HEK293 (cell line): ENCODE results near the gene NAP1L4.

ENCODE experiments used
- CTCF ChIA-PET: fragments of 350-600 bp; formaldehyde crosslinking; extraction: SDS; loops from one replicate; lab custom pipeline; 2021; ENCODE audit warnings: antibody characterized with exemption; lab: Yijun Ruan, JAX
- POLR2A ChIA-PET: fragments of 300-600 bp; formaldehyde crosslinking; extraction: SDS; loops from one replicate; lab custom pipeline; 2020; ENCODE audit warnings: antibody characterized with exemption, inconsistent platforms; lab: Yijun Ruan, JAX
- H3K27ac ChIP-seq: fragments of 200-500 bp; sonication (Bioruptor generic); 2 replicates; pipeline ENCODE4 v1.5.1; 2014; ENCODE audit warnings: low read depth, low read length, control low read depth, inconsistent platforms; ENCODE audit errors: extremely low read depth
- H3K36me3 ChIP-seq, 2 experiments: fragments of 200-500 bp in 1 of 2; sonication (Bioruptor generic) in 1 of 2; 1 replicate in 1 of 2; 2 replicates in 1 of 2; pipeline ENCODE4 v1.5.1; 2014 to 2017; ENCODE audit warnings: inconsistent platforms in 2 of 2, low read length in 2 of 2; ENCODE audit not compliant: control insufficient read depth in 2 of 2, insufficient read depth in 1 of 2
- H3K4me1 ChIP-seq: fragments of 200-500 bp; sonication (Bioruptor generic); 2 replicates; pipeline ENCODE4 v1.5.1; 2014; ENCODE audit warnings: mild to moderate bottlenecking, low read length, inconsistent platforms; ENCODE audit not compliant: control insufficient read depth, insufficient read depth
- H3K4me3 ChIP-seq: 2 replicates; pipeline ENCODE4 v1.5.1; 2011; ENCODE audit warnings: low read depth, mild to moderate bottlenecking, control low read depth, low read length, moderate library complexity
- H3K9me3 ChIP-seq: fragments of 200-500 bp; sonication (Bioruptor generic); 2 replicates; pipeline ENCODE4 v1.5.1; 2014; ENCODE audit warnings: low read depth, low read length, inconsistent platforms; ENCODE audit not compliant: control insufficient read depth, insufficient read depth
- GLI2 ChIP-seq: fragments of 450-650 bp; formaldehyde crosslinking; IDR thresholded peaks from 2 replicates; pipeline ENCODE4; 2017; ENCODE audit warnings: missing biosample characterization, missing genetic modification characterization, low read depth, borderline replicate concordance
- HIC1 ChIP-seq: fragments of 450-650 bp; formaldehyde crosslinking; IDR thresholded peaks from 2 replicates; pipeline ENCODE4 v1.5.1; 2016; ENCODE audit warnings: missing biosample characterization, missing genetic modification characterization
- HOXC10 ChIP-seq: sonication (generic); formaldehyde crosslinking; IDR thresholded peaks from 2 replicates; pipeline ENCODE4 v1.8.1; 2023; ENCODE audit warnings: mild to moderate bottlenecking, missing genetic modification reagents
- KLF7 ChIP-seq: fragments of 450-650 bp; formaldehyde crosslinking; IDR thresholded peaks from 2 replicates; pipeline ENCODE4 v1.5.1; 2016; ENCODE audit warnings: missing biosample characterization, missing genetic modification characterization, borderline replicate concordance
- SALL2 ChIP-seq: fragments of 450-650 bp; formaldehyde crosslinking; IDR thresholded peaks from 2 replicates; pipeline ENCODE4 v1.5.0; 2017; ENCODE audit warnings: missing biosample characterization, mild to moderate bottlenecking, missing genetic modification characterization, borderline replicate concordance
- SP3 ChIP-seq: fragments of 450-650 bp; formaldehyde crosslinking; IDR thresholded peaks from 2 replicates; pipeline ENCODE4 v1.5.1; 2016; ENCODE audit warnings: missing biosample characterization, missing genetic modification characterization
- TCF7L2 ChIP-seq: IDR thresholded peaks from 2 replicates; pipeline ENCODE4 v1.6.1; 2011; ENCODE audit warnings: low read depth, mild to moderate bottlenecking, inconsistent platforms, low read length, moderate library complexity, borderline replicate concordance
- TRIM28 ChIP-seq: IDR thresholded peaks from 2 replicates; pipeline ENCODE4 v1.6.1; 2011; ENCODE audit warnings: low read length, control low read depth, borderline replicate concordance
- ZBTB6 ChIP-seq: fragments of 450-650 bp; formaldehyde crosslinking; IDR thresholded peaks from 2 replicates; pipeline ENCODE4 v1.5.1; 2017; ENCODE audit warnings: missing biosample characterization, missing genetic modification characterization
- ZFP37 ChIP-seq: fragments of 450-650 bp; formaldehyde crosslinking; IDR thresholded peaks from 2 replicates; pipeline ENCODE4 v1.5.1; 2016; ENCODE audit warnings: missing biosample characterization, missing genetic modification characterization
- ZNF175 ChIP-seq: fragments of 450-650 bp; formaldehyde crosslinking; IDR thresholded peaks from 2 replicates; pipeline ENCODE4 v1.5.1; 2016; ENCODE audit warnings: missing biosample characterization, missing genetic modification characterization
- ZNF19 ChIP-seq: fragments of 450-650 bp; formaldehyde crosslinking; IDR thresholded peaks from 2 replicates; pipeline ENCODE4; 2016; ENCODE audit warnings: missing biosample characterization, missing genetic modification characterization, low read depth
- ZNF202 ChIP-seq: fragments of 450-650 bp; formaldehyde crosslinking; IDR thresholded peaks from 2 replicates; pipeline ENCODE4 v1.5.1; 2016; ENCODE audit warnings: missing biosample characterization, missing genetic modification characterization, borderline replicate concordance
- ZNF341 ChIP-seq: fragments of 450-650 bp; formaldehyde crosslinking; IDR thresholded peaks from 2 replicates; pipeline ENCODE4; 2016; ENCODE audit warnings: low read depth, missing biosample characterization, missing genetic modification characterization
- ZNF37A ChIP-seq: fragments of 450-650 bp; IDR thresholded peaks from 2 replicates; pipeline ENCODE4 v1.5.1; 2018; ENCODE audit warnings: missing biosample characterization, missing genetic modification characterization
- ZNF398 ChIP-seq: fragments of 450-650 bp; formaldehyde crosslinking; IDR thresholded peaks from 2 replicates; pipeline ENCODE4 v1.5.1; 2017; ENCODE audit warnings: missing biosample characterization, missing genetic modification characterization
- ZNF426 ChIP-seq: fragments of 450-650 bp; formaldehyde crosslinking; IDR thresholded peaks from 2 replicates; pipeline ENCODE4 v1.5.1; 2017; ENCODE audit warnings: missing biosample characterization, missing genetic modification characterization, mild to moderate bottlenecking, inconsistent platforms, moderate library complexity
- ZNF544 ChIP-seq: fragments of 450-650 bp; formaldehyde crosslinking; IDR thresholded peaks from 2 replicates; pipeline ENCODE4 v1.5.0; 2017; ENCODE audit warnings: missing biosample characterization, missing genetic modification characterization
- ZNF555 ChIP-seq: fragments of 450-650 bp; formaldehyde crosslinking; conservative IDR thresholded peaks from 2 replicates; pipeline ENCODE4 v1.5.1; 2017; ENCODE audit warnings: missing biosample characterization, mild to moderate bottlenecking, missing genetic modification characterization, inconsistent platforms
- ZNF561 ChIP-seq: fragments of 450-650 bp; IDR thresholded peaks from 2 replicates; pipeline ENCODE4 v1.5.1; 2018; ENCODE audit warnings: missing biosample characterization, missing genetic modification characterization, borderline replicate concordance
- ZNF596 ChIP-seq: fragments of 450-650 bp; IDR thresholded peaks from 2 replicates; pipeline ENCODE4 v1.5.0; 2018; ENCODE audit warnings: missing biosample characterization, mild to moderate bottlenecking, missing genetic modification characterization, moderate library complexity
- ZNF600 ChIP-seq: fragments of 450-650 bp; formaldehyde crosslinking; IDR thresholded peaks from 2 replicates; pipeline ENCODE4 v1.5.1; 2016; ENCODE audit warnings: missing biosample characterization, missing genetic modification characterization
- ZNF610 ChIP-seq: fragments of 450-650 bp; formaldehyde crosslinking; IDR thresholded peaks from 2 replicates; pipeline ENCODE4 v1.5.1; 2016; ENCODE audit warnings: missing biosample characterization, missing genetic modification characterization, borderline replicate concordance
- ZNF621 ChIP-seq: fragments of 450-650 bp; formaldehyde crosslinking; IDR thresholded peaks from 2 replicates; pipeline ENCODE4 v1.5.1; 2017; ENCODE audit warnings: missing biosample characterization, missing genetic modification characterization
- ZNF639 ChIP-seq: fragments of 450-650 bp; formaldehyde crosslinking; IDR thresholded peaks from 2 replicates; pipeline ENCODE4 v1.5.1; 2016; ENCODE audit warnings: missing biosample characterization, missing genetic modification characterization
- ZNF747 ChIP-seq: fragments of 450-650 bp; formaldehyde crosslinking; IDR thresholded peaks from 2 replicates; pipeline ENCODE4 v1.5.1; 2016; ENCODE audit warnings: missing biosample characterization, missing genetic modification characterization
- ZNF768 ChIP-seq: fragments of 450-650 bp; formaldehyde crosslinking; IDR thresholded peaks from 2 replicates; pipeline ENCODE4 v1.5.1; 2018; ENCODE audit warnings: missing biosample characterization, mild to moderate bottlenecking, missing genetic modification characterization
- ZNF776 ChIP-seq: fragments of 450-650 bp; formaldehyde crosslinking; IDR thresholded peaks from 2 replicates; pipeline ENCODE4 v1.5.0; 2017; ENCODE audit warnings: missing biosample characterization, missing genetic modification characterization, borderline replicate concordance
- ZNF791 ChIP-seq: fragments of 450-650 bp; formaldehyde crosslinking; IDR thresholded peaks from 2 replicates; pipeline ENCODE4 v1.5.1; 2016; ENCODE audit warnings: missing biosample characterization, missing genetic modification characterization
- ZSCAN30 ChIP-seq: fragments of 450-650 bp; IDR thresholded peaks from 2 replicates; pipeline ENCODE4 v1.5.1; 2018; ENCODE audit warnings: missing biosample characterization, mild to moderate bottlenecking, missing genetic modification characterization, moderate library complexity
- ZXDB ChIP-seq: fragments of 450-650 bp; formaldehyde crosslinking; IDR thresholded peaks from 2 replicates; pipeline ENCODE4 v1.5.1; 2016; ENCODE audit warnings: missing biosample characterization, missing genetic modification characterization

The NAP1L4 gene

GRCh38 chr11:2919188-2919587, 72.9 kb downstream of the NAP1L4 start:
- CTCF ChIA-PET = interaction anchor here (1.5 kb wide), 1 partner anchor 28 kb away, joined by 6 read pairs; no protein-coding TSS in a partner anchor
- H3K27ac ChIP-seq = no peak overlapping the region
- H3K4me3 ChIP-seq = no peak overlapping the region
- H3K9me3 ChIP-seq = no peaks in the 10 kb centered on the region
- TF ChIP-seq ZSCAN30 (tag by site-specific recombination) = no peak
- TF ChIP-seq ZFP37 (tag by site-specific recombination) = no peak
- TF ChIP-seq TCF7L2 = no peak
- no peak for TF ChIP-seq ZNF600 (tag by site-specific recombination)
- no peak for TF ChIP-seq ZNF37A (tag by site-specific recombination)
- TF ChIP-seq ZNF561 = no peak
- TF ChIP-seq HIC1 (tag by site-specific recombination) = no peak
- no peak for TF ChIP-seq ZBTB6
- TF ChIP-seq HOXC10 (CRISPR knock-in tag) = no peak
- no peak for TF ChIP-seq ZNF398 (tag by site-specific recombination)
- no peak for TF ChIP-seq GLI2 (tag by site-specific recombination)
- no peak for TF ChIP-seq ZNF639 (tag by site-specific recombination)
- TF ChIP-seq ZNF175 (tag by site-specific recombination) = no peak
- no peak for TF ChIP-seq ZNF19 (tag by site-specific recombination)
- no peak for TF ChIP-seq ZNF747 (tag by site-specific recombination)
- TF ChIP-seq KLF7 (tag by site-specific recombination) = no peak
- TF ChIP-seq TRIM28 = no peak
- no peak for TF ChIP-seq ZNF202
- POLR2A ChIA-PET = interaction anchor here (0.7 to 2.9 kb wide), 3 partner anchors 10 to 474 kb away, joined by 5 to 11 read pairs (median 9); partner anchors contain the start of gene PHLDA2
- no peaks in the 10 kb centered on the region for H3K36me3 ChIP-seq
- H3K4me1 ChIP-seq = no peaks in the 10 kb centered on the region

GRCh38 chr11:2917842-2918490, 74.2 kb downstream of the NAP1L4 start:
- Histone ChIP-seq H3K36me3 (no peaks in the 10 kb centered on the region), H3K9me3 (no peaks in the 10 kb centered on the region), H3K4me3 (no peak overlapping the region), H3K4me1 (no peaks in the 10 kb centered on the region), H3K27ac (no peak overlapping the region)
- ChIA-PET CTCF (interaction anchor here (0.6 to 1.5 kb wide), 3 partner anchors 12 to 27 kb away, joined by 3 to 6 read pairs (median 4); no protein-coding TSS in a partner anchor), POLR2A (interaction anchor here (2.9 kb wide), 1 partner anchor 11 kb away, joined by 11 read pairs; the partner anchor contains the start of gene PHLDA2)
- TF ChIP-seq ZXDB (no peak), ZNF426 (tag by site-specific recombination) (no peak), ZNF596 (tag by site-specific recombination) (no peak), SP3 (tag by site-specific recombination) (no peak), ZNF791 (no peak), ZNF544 (no peak), ZNF768 (tag by site-specific recombination) (no peak), ZNF621 (no peak), HOXC10 (CRISPR knock-in tag) (no peak), ZNF555 (no peak), SALL2 (tag by site-specific recombination) (no peak), ZNF776 (tag by site-specific recombination) (no peak), ZNF341 (no peak), ZNF610 (tag by site-specific recombination) (no peak)
